ENCODE data around the gene HS1BP3. TPM values are rescaled to one million over a fixed set of nuclear protein-coding genes. Genes with fewer than 3 reads are reported as not detected.

HS1BP3 gene
- total and polyA plus RNA-seq, 2 of the 13 experiments (the other 11 are each of a cell fraction or from before 2014, with no cell fraction given), result 15.2 to 22.0 TPM

DNA sequence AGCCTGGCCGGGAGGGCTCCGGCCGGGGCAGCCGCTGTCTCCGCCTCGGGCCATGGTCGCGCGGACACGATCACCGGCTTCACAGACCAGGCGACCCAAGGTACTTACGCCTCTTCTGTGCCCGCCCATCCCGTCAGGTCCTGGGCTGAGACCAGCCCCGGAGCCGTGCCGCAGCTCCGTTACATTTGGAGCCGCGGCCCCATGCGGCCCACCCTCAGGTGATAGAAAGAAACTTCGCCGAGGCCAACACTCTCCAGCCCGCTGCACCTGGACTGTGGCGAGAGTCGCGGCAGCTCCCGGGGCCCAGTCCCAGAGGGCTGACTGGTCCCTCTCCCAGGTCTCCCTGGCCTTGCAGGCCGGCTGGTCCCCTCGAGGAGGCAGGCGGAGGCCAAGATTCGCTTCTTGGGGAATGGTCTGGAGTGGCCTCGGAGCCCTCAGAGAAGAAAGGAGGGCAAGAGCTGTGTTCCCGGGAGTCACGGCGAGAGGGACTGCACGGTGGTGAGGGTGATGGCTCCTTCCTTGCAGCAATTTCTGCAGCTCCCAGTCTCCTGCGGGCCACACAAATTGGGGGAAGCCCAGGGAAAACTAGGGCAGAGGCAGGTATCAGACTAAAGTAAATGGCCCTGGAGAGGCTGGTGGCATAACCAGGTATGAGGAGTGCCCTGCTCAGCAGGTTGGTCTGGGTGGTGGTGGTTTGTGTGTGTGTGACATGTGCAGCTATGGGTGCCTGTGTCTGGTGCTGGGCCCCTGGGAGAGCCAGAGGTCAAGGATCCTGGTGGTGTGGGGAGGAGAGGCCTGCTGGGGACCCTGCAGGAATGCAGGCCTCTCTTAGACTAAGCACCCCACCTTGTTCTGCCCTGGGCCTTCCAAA, 16.9 kb upstream of the HS1BP3 start (continued):
- TF ChIP-seq, protein P1, sequence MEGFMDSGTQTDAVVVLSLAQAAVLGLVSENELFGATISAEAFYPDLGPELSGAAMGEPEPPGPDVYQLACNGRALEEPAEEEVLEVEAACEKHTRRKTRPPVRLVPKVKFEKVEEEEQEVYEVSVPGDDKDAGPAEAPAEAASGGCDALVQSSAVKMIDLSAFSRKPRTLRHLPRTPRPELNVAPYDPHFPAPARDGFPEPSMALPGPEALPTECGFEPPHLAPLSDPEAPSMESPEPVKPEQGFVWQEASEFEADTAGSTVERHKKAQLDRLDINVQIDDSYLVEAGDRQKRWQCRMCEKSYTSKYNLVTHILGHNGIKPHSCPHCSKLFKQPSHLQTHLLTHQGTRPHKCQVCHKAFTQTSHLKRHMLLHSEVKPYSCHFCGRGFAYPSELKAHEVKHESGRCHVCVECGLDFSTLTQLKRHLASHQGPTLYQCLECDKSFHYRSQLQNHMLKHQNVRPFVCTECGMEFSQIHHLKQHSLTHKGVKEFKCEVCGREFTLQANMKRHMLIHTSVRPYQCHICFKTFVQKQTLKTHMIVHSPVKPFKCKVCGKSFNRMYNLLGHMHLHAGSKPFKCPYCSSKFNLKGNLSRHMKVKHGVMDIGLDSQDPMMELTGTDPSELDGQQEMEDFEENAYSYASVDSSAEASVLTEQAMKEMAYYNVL (CRISPR knock-in tag; IDR thresholded peaks at IDR 0.05; ENCODE audit: borderline replicate concordance), result peak; percentile 55; the same call in 1 of the 2 replicates
- TF ChIP-seq ZNF3 (CRISPR knock-in tag; IDR thresholded peaks at IDR 0.05), result no peak
- peak; percentile 87; the same call in 1 of the 2 replicates for TF ChIP-seq SMAD9 (CRISPR knock-in tag; IDR thresholded peaks at IDR 0.05)
- TF ChIP-seq JARID2 (CRISPR knock-in tag; IDR thresholded peaks at IDR 0.05; ENCODE audit: insufficient replicate concordance), result peak; percentile 39
- TF ChIP-seq ZMYM2 (CRISPR knock-in tag; IDR thresholded peaks at IDR 0.05), result peak; percentile 41; the same call in 1 of the 2 replicates
- peak; percentile 84; the same call in 1 of the 2 replicates for TF ChIP-seq TOPORS (CRISPR knock-in tag; IDR thresholded peaks at IDR 0.05)
- TF ChIP-seq SOX6 (IDR thresholded peaks at IDR 0.05), result no peak
- peak; percentile 52; the same call in 1 of the 2 replicates for TF ChIP-seq SOX6 (CRISPR knock-in tag; IDR thresholded peaks at IDR 0.05)
- TF ChIP-seq SNAI1 (CRISPR knock-in tag; IDR thresholded peaks at IDR 0.05; ENCODE audit: borderline replicate concordance), result 0 out of 2 replicates have a peak, but pooled peaks have one; percentile 28
- TF ChIP-seq KDM5B (CRISPR knock-in tag; IDR thresholded peaks at IDR 0.05; ENCODE audit: borderline replicate concordance), result peak; percentile 74; the same call in 1 of the 2 replicates
- TF ChIP-seq, protein P2, sequence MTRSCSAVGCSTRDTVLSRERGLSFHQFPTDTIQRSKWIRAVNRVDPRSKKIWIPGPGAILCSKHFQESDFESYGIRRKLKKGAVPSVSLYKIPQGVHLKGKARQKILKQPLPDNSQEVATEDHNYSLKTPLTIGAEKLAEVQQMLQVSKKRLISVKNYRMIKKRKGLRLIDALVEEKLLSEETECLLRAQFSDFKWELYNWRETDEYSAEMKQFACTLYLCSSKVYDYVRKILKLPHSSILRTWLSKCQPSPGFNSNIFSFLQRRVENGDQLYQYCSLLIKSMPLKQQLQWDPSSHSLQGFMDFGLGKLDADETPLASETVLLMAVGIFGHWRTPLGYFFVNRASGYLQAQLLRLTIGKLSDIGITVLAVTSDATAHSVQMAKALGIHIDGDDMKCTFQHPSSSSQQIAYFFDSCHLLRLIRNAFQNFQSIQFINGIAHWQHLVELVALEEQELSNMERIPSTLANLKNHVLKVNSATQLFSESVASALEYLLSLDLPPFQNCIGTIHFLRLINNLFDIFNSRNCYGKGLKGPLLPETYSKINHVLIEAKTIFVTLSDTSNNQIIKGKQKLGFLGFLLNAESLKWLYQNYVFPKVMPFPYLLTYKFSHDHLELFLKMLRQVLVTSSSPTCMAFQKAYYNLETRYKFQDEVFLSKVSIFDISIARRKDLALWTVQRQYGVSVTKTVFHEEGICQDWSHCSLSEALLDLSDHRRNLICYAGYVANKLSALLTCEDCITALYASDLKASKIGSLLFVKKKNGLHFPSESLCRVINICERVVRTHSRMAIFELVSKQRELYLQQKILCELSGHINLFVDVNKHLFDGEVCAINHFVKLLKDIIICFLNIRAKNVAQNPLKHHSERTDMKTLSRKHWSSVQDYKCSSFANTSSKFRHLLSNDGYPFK (CRISPR knock-in tag; IDR thresholded peaks at IDR 0.05; ENCODE audit: borderline replicate concordance), result no peak
- TF ChIP-seq RNF2 (conservative IDR thresholded peaks at IDR 0.05; ENCODE audit: low read depth), result no peak
- no peak for TF ChIP-seq ZNF562 (CRISPR knock-in tag; IDR thresholded peaks at IDR 0.05; ENCODE audit: borderline replicate concordance)
- TF ChIP-seq CAMTA2 (CRISPR knock-in tag; IDR thresholded peaks at IDR 0.05; ENCODE audit: borderline replicate concordance), result peak; percentile 54; the same call in 1 of the 2 replicates
- no peak; the same call in 1 of the 2 replicates for TF ChIP-seq ZNF670 (CRISPR knock-in tag; IDR thresholded peaks at IDR 0.05; ENCODE audit: borderline replicate concordance)
- TF ChIP-seq, protein P3, sequence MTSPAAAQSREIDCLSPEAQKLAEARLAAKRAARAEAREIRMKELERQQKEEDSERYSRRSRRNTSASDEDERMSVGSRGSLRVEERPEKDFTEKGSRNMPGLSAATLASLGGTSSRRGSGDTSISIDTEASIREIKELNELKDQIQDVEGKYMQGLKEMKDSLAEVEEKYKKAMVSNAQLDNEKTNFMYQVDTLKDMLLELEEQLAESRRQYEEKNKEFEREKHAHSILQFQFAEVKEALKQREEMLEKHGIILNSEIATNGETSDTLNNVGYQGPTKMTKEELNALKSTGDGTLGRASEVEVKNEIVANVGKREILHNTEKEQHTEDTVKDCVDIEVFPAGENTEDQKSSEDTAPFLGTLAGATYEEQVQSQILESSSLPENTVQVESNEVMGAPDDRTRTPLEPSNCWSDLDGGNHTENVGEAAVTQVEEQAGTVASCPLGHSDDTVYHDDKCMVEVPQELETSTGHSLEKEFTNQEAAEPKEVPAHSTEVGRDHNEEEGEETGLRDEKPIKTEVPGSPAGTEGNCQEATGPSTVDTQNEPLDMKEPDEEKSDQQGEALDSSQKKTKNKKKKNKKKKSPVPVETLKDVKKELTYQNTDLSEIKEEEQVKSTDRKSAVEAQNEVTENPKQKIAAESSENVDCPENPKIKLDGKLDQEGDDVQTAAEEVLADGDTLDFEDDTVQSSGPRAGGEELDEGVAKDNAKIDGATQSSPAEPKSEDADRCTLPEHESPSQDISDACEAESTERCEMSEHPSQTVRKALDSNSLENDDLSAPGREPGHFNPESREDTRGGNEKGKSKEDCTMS (CRISPR knock-in tag; conservative IDR thresholded peaks at IDR 0.05), result no peak
- TF ChIP-seq, protein P4, sequence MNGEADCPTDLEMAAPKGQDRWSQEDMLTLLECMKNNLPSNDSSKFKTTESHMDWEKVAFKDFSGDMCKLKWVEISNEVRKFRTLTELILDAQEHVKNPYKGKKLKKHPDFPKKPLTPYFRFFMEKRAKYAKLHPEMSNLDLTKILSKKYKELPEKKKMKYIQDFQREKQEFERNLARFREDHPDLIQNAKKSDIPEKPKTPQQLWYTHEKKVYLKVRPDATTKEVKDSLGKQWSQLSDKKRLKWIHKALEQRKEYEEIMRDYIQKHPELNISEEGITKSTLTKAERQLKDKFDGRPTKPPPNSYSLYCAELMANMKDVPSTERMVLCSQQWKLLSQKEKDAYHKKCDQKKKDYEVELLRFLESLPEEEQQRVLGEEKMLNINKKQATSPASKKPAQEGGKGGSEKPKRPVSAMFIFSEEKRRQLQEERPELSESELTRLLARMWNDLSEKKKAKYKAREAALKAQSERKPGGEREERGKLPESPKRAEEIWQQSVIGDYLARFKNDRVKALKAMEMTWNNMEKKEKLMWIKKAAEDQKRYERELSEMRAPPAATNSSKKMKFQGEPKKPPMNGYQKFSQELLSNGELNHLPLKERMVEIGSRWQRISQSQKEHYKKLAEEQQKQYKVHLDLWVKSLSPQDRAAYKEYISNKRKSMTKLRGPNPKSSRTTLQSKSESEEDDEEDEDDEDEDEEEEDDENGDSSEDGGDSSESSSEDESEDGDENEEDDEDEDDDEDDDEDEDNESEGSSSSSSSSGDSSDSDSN (CRISPR knock-in tag; IDR thresholded peaks at IDR 0.05), result peak; percentile 88
- 0 out of 2 replicates have a peak, but pooled peaks have one; percentile 67 for TF ChIP-seq ZIK1 (CRISPR knock-in tag; IDR thresholded peaks at IDR 0.05; ENCODE audit: borderline replicate concordance, low read depth)

Measured in HepG2 (cell line).